Activated CD4-positive, alpha-beta T cell treated with anti-CD3 and anti-CD28 coated beads, Interleukin-2, amount 10 ng/mL, durations not matched to agents 7 days and 5 days (primary cell): Measurements from ENCODE around the gene CLDN9. TPM values are rescaled to one million over a fixed set of nuclear protein-coding genes. Genes with fewer than 3 reads are reported as not detected.
A peak's percentile ranks its signal among the peaks of the same experiment; 100 is the strongest.

Experiments used
- CTCF ChIA-PET: fragments of 350-600 bp; sonication (Branson Sonifier 250); formaldehyde crosslinking; loops from one replicate; lab custom pipeline; 2021; ENCODE audit warnings: antibody characterized with exemption; lab: Charles Lee
- POLR2A ChIA-PET: fragments of 350-600 bp; sonication (Branson Sonifier 250); formaldehyde crosslinking; loops from one replicate; lab custom pipeline; 2021; ENCODE audit warnings: antibody characterized with exemption; lab: Charles Lee
- DNase-seq: peaks from one replicate; pipeline ENCODE4 v3.0.0-alpha.2; 2020
- H3K27ac Mint-ChIP-seq: one replicate; pipeline ENCODE4 v1.8.0; 2021; ENCODE audit warnings: mild to moderate bottlenecking, moderate library complexity, mixed read lengths
- H3K27me3 Mint-ChIP-seq: one replicate; pipeline ENCODE4 v1.8.0; 2021; ENCODE audit warnings: mixed read lengths
- H3K36me3 Mint-ChIP-seq: one replicate; pipeline ENCODE4 v1.8.0; 2021; ENCODE audit warnings: low read depth, mixed read lengths
- H3K4me1 Mint-ChIP-seq: one replicate; pipeline ENCODE4 v1.8.0; 2021; ENCODE audit warnings: mixed read lengths
- H3K4me3 Mint-ChIP-seq: one replicate; pipeline ENCODE4 v1.8.0; 2021; ENCODE audit warnings: mild to moderate bottlenecking, moderate library complexity, mixed read lengths
- H3K9me3 Mint-ChIP-seq: one replicate; pipeline ENCODE4 v1.8.0; 2021; ENCODE audit warnings: mixed read lengths
- total RNA-seq, 2 experiments: library from RNA; stranded (reverse); gene quantifications; one replicate each; pipeline ENCODE4 v1.2.3, GENCODE V29; 2021

CLDN9 gene
- total RNA-seq, 2 experiments from 2014 or later = not detected

GRCh38 chr16:3025032-3026002 is 12.6 kb downstream of the CLDN9 start:
- Mint-ChIP-seq H3K36me3 (peaks cover 19% of the 10 kb centered on the region), H3K4me3 (no peak overlapping the region)

GRCh38 chr16:3026003-3026378 is 13.3 kb downstream of the CLDN9 start:
- ChIA-PET POLR2A (no interaction called here), CTCF (interaction anchor here (1.3 to 8.9 kb wide), 4 partner anchors 16 to 124 kb away, joined by 4 to 119 read pairs (median 42); partner anchors contain the start of gene MMP25)
- DNase-seq = no peak
- Mint-ChIP-seq H3K9me3 (no peaks in the 10 kb centered on the region), H3K36me3 (peaks cover 19% of the 10 kb centered on the region), H3K4me1 (peaks cover 61% of the 10 kb centered on the region), H3K27ac (no peak overlapping the region), H3K27me3 (peaks cover 14% of the 10 kb centered on the region), H3K4me3 (no peak overlapping the region)

More at GRCh38 chr16:3025032-3026002, 12.6 kb downstream of the CLDN9 start:
- ChIA-PET POLR2A (no interaction called here), CTCF (interaction anchor here (1.2 to 8.3 kb wide), 4 partner anchors 7 to 124 kb away, joined by 3 to 90 read pairs (median 40); no protein-coding TSS in a partner anchor)
- H3K9me3 Mint-ChIP-seq = no peaks in the 10 kb centered on the region
- H3K4me1 Mint-ChIP-seq = peaks cover 62% of the 10 kb centered on the region
- no peak overlapping the region for H3K27ac Mint-ChIP-seq
- no peak for DNase-seq
- peaks cover 12% of the 10 kb centered on the region for H3K27me3 Mint-ChIP-seq

- Mint-ChIP-seq H3K36me3 (peaks cover 19% of the 10 kb centered on the region), H3K4me1 (peaks cover 55% of the 10 kb centered on the region), H3K27me3 (peaks cover 17% of the 10 kb centered on the region), H3K9me3 (no peaks in the 10 kb centered on the region), H3K4me3 (no peak overlapping the region), H3K27ac (no peak overlapping the region)
- POLR2A ChIA-PET = no interaction called here
- CTCF ChIA-PET = interaction anchor here (0.7 to 9.5 kb wide), 17 partner anchors 5 to 483 kb away, joined by 3 to 119 read pairs (median 8); partner anchors contain the start of genes BICDL2, CLDN6, HCFC1R1 and MMP25
- no peak for DNase-seq
Measured at GRCh38 chr16:3026609-3027488, 14.1 kb downstream of the CLDN9 start.

- peaks cover 23% of the 10 kb centered on the region for H3K27me3 Mint-ChIP-seq
- no peaks in the 10 kb centered on the region for H3K9me3 Mint-ChIP-seq
Measured at GRCh38 chr16:3027489-3027795, 14.7 kb downstream of the CLDN9 start.

GRCh38 chr16:3027983-3028715 is 15.4 kb downstream of the CLDN9 start:
- Mint-ChIP-seq H3K27ac (peak overlapping the region; percentile 78), H3K4me3 (peak overlapping the region; percentile 38), H3K27me3 (peaks cover 30% of the 10 kb centered on the region), H3K4me1 (peaks cover 48% of the 10 kb centered on the region), H3K9me3 (no peaks in the 10 kb centered on the region), H3K36me3 (peaks cover 19% of the 10 kb centered on the region)
- ChIA-PET CTCF (interaction anchor here (0.5 to 9.5 kb wide), 39 partner anchors 7 to 482 kb away, joined by 3 to 119 read pairs (median 4); partner anchors contain the start of genes BICDL2, CLDN6, HCFC1R1 and IL32), POLR2A (interaction anchor here (0.5 to 0.9 kb wide), 2 partner anchors 8 to 89 kb away, joined by 3 read pairs; partner anchors contain the start of gene TNFRSF12A)
- peak; percentile 88 for DNase-seq

More at GRCh38 chr16:3027489-3027795, 14.7 kb downstream of the CLDN9 start:
- Mint-ChIP-seq H3K4me3 (no peak overlapping the region), H3K36me3 (peaks cover 19% of the 10 kb centered on the region), H3K4me1 (peaks cover 52% of the 10 kb centered on the region), H3K27ac (no peak overlapping the region)
- ChIA-PET POLR2A (no interaction called here), CTCF (interaction anchor here (0.7 to 9.5 kb wide), 28 partner anchors 6 to 483 kb away, joined by 3 to 119 read pairs (median 5); partner anchors contain the start of genes BICDL2, CLDN6, HCFC1R1 and IL32)
- DNase-seq = no peak

- H3K4me1 Mint-ChIP-seq = peaks cover 43% of the 10 kb centered on the region
- peaks cover 20% of the 10 kb centered on the region for H3K36me3 Mint-ChIP-seq
- CTCF ChIA-PET = interaction anchor here (0.5 to 9.5 kb wide), 34 partner anchors 7 to 481 kb away, joined by 3 to 119 read pairs (median 5); partner anchors contain the start of genes CLDN6, HCFC1R1, IL32 and MMP25
- no peak for DNase-seq
- POLR2A ChIA-PET = interaction anchor here (0.6 to 1.1 kb wide), 3 partner anchors 9 to 19 kb away, joined by 3 read pairs; partner anchors contain the start of gene TNFRSF12A
- H3K27ac Mint-ChIP-seq = no peak overlapping the region
- H3K27me3 Mint-ChIP-seq = peaks cover 37% of the 10 kb centered on the region
- peak overlapping the region; percentile 60 for H3K4me3 Mint-ChIP-seq
- no peaks in the 10 kb centered on the region for H3K9me3 Mint-ChIP-seq
Measured at GRCh38 chr16:3028716-3029319, 16.1 kb downstream of the CLDN9 start.

- H3K27me3 Mint-ChIP-seq = peaks cover 45% of the 10 kb centered on the region
Measured at GRCh38 chr16:3029491-3030221, 16.9 kb downstream of the CLDN9 start.

GRCh38 chr16:3030222-3031212 is 17.8 kb downstream of the CLDN9 start:
- Mint-ChIP-seq H3K27me3 (peaks cover 54% of the 10 kb centered on the region), H3K27ac (no peak overlapping the region), H3K4me3 (peak overlapping the region; percentile 60), H3K36me3 (peaks cover 16% of the 10 kb centered on the region), H3K4me1 (peaks cover 33% of the 10 kb centered on the region), H3K9me3 (no peaks in the 10 kb centered on the region)
- ChIA-PET POLR2A (interaction anchor here (0.6 to 0.9 kb wide), 2 partner anchors 18 to 548 kb away, joined by 3 to 5 read pairs; no protein-coding TSS in a partner anchor), CTCF (interaction anchor here (0.6 to 9.5 kb wide), 15 partner anchors 9 to 589 kb away, joined by 3 to 119 read pairs (median 5); partner anchors contain the start of genes CLDN6, HCFC1R1, IL32 and MMP25)
- no peak for DNase-seq

More at GRCh38 chr16:3029491-3030221, 16.9 kb downstream of the CLDN9 start:
- Mint-ChIP-seq H3K27ac (no peak overlapping the region), H3K4me3 (peak overlapping the region; percentile 60), H3K9me3 (no peaks in the 10 kb centered on the region), H3K4me1 (peaks cover 39% of the 10 kb centered on the region), H3K36me3 (peaks cover 19% of the 10 kb centered on the region)
- ChIA-PET POLR2A (interaction anchor here (0.6 to 1.1 kb wide), 3 partner anchors 10 to 48 kb away, joined by 3 read pairs; no protein-coding TSS in a partner anchor), CTCF (interaction anchor here (0.6 to 9.5 kb wide), 11 partner anchors 8 to 590 kb away, joined by 3 to 119 read pairs (median 16); partner anchors contain the start of genes CLDN6, HCFC1R1, IL32 and MMP25)
- peak; percentile 58 for DNase-seq

GRCh38 chr16:3032624-3033023 is 19.9 kb downstream of the CLDN9 start:
- ChIA-PET POLR2A (interaction anchor here (0.7 kb wide), 1 partner anchor 254 kb away, joined by 3 read pairs; no protein-coding TSS in a partner anchor), CTCF (interaction anchor here (0.9 to 9.5 kb wide), 11 partner anchors 9 to 115 kb away, joined by 3 to 119 read pairs (median 7); partner anchors contain the start of genes CLDN6, HCFC1R1, IL32 and MMP25)
- no peaks in the 10 kb centered on the region for H3K9me3 Mint-ChIP-seq
- H3K4me3 Mint-ChIP-seq = no peak overlapping the region
- H3K27me3 Mint-ChIP-seq = peaks cover 66% of the 10 kb centered on the region
- H3K4me1 Mint-ChIP-seq = peaks cover 34% of the 10 kb centered on the region
- no peak overlapping the region for H3K27ac Mint-ChIP-seq
- no peak for DNase-seq
- H3K36me3 Mint-ChIP-seq = peaks cover 2% of the 10 kb centered on the region
